ENCODE data around the gene P2RX6. TPM values are rescaled to one million over a fixed set of nuclear protein-coding genes. Genes with fewer than 3 reads are reported as not detected.

Gene P2RX6
- total RNA-seq, 1 donor from 2014 or later, result 1.5 TPM

GRCh38 chr22:20996031-20996410 is 18.9 kb upstream of the P2RX6 start:
- peaks cover 2% of the 10 kb centered on the region for H3K9me3 Mint-ChIP-seq (ENCODE audit: unreplicated experiment)
- H3K27ac Mint-ChIP-seq (ENCODE audit: unreplicated experiment), result no peak overlapping the region
- no peak for DNase-seq
- no peak overlapping the region for H3K4me3 Mint-ChIP-seq (ENCODE audit: unreplicated experiment)
- H3K36me3 Mint-ChIP-seq (ENCODE audit: unreplicated experiment), result no peaks in the 10 kb centered on the region
- TF ChIP-seq, protein P1, sequence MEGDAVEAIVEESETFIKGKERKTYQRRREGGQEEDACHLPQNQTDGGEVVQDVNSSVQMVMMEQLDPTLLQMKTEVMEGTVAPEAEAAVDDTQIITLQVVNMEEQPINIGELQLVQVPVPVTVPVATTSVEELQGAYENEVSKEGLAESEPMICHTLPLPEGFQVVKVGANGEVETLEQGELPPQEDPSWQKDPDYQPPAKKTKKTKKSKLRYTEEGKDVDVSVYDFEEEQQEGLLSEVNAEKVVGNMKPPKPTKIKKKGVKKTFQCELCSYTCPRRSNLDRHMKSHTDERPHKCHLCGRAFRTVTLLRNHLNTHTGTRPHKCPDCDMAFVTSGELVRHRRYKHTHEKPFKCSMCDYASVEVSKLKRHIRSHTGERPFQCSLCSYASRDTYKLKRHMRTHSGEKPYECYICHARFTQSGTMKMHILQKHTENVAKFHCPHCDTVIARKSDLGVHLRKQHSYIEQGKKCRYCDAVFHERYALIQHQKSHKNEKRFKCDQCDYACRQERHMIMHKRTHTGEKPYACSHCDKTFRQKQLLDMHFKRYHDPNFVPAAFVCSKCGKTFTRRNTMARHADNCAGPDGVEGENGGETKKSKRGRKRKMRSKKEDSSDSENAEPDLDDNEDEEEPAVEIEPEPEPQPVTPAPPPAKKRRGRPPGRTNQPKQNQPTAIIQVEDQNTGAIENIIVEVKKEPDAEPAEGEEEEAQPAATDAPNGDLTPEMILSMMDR (IDR thresholded peaks at IDR 0.05; ENCODE audit: partially characterized antibody, unreplicated experiment), result no peak
- H3K4me1 Mint-ChIP-seq (ENCODE audit: low read depth, unreplicated experiment), result no peaks in the 10 kb centered on the region
- H3K27me3 Mint-ChIP-seq (ENCODE audit: unreplicated experiment), result peaks cover 2% of the 10 kb centered on the region

DNA sequence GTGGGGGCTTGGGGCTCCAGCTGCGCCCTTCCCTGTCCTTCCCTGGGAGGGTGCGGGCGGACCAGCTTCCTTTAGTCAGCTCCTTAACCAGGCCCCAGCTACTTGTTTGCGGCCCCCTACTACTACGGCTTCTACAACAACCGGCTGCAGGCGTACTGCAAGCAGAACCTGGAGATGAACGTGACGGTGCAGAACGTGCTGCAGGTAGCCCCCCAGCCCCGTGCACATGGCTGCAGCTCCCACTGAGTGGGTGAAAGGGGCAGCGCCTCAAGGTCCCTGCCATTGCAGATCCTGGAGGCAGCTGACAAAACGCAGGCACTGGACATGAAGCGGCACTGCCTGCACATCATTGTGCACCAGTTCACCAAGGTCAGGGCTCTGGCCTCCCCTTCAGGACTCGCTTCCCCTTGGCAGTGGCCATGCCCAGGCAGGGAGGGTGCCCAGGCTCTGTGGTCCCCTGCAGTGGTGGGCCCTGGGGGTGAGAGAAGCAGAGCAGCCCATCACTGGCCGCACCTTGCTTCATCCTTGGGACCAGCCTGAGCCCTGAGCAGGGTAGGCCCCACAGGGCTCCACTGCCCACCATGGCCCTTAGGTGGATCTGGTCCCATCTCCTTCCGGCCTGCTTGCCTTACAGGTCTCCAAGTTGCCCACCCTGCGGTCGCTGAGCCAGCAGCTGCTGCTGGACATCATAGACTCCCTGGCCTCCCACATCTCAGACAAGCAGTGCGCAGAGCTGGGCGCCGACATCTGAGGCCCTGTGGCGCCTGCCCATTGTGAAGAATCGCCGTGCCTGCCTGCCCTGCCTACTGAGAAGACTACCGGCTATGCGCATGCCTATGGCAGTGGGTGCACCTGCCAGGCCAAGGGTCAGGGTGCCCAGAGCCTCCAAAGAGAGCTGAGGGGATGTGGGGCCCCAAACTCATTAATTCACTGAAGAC is 18.1 kb upstream of the P2RX6 start:
- Mint-ChIP-seq H3K27ac (ENCODE audit: unreplicated experiment) (no peak overlapping the region), H3K4me1 (ENCODE audit: low read depth, unreplicated experiment) (no peaks in the 10 kb centered on the region), H3K27me3 (ENCODE audit: unreplicated experiment) (peaks cover 4% of the 10 kb centered on the region), H3K4me3 (ENCODE audit: unreplicated experiment) (no peak overlapping the region), H3K36me3 (ENCODE audit: unreplicated experiment) (no peaks in the 10 kb centered on the region), H3K9me3 (ENCODE audit: unreplicated experiment) (peaks cover 7% of the 10 kb centered on the region)
- TF ChIP-seq, protein P1 (IDR thresholded peaks at IDR 0.05; ENCODE audit: partially characterized antibody, unreplicated experiment), result no peak
- DNase-seq, result no peak

DNA sequence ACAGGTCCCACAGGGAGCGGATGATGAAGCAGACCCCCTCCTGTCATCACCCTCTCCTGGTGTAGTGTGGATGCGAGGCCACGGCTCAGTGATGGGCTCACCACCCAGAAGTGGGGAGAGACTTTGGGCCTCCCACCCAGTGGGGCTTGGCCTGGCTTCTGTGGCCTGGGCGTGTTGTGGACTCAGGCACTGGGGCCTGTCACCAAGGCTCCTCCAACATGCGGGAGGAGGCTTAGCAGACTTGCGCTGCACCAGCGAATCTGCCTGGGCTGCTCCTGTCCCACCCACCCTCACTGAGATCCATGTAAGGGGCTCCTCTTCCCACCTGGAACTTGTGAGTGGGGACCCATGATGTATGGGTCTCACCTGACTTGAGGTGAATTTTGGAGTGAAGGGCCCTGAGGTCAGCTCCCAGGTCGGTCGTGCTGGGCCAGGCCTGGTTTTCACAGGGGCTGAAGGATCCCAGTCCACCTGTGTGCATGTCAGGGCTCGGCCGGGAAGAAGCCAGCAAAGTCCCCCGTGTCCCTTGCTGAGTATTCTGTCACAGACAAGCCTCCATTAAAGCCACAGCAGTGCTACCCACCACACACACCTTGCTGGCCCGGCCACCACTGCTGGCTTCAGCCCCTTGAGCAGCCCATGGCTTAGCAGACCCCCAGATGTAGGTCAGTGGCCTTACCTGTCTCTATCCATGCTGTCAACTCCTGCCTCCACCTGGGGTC is 17.3 kb upstream of the P2RX6 start:
- H3K27ac Mint-ChIP-seq (ENCODE audit: unreplicated experiment), result no peak overlapping the region
- no peak overlapping the region for H3K4me3 Mint-ChIP-seq (ENCODE audit: unreplicated experiment)
- TF ChIP-seq, protein P1 (IDR thresholded peaks at IDR 0.05; ENCODE audit: partially characterized antibody, unreplicated experiment), result no peak
- no peak for DNase-seq
- peaks cover 10% of the 10 kb centered on the region for H3K9me3 Mint-ChIP-seq (ENCODE audit: unreplicated experiment)
- H3K36me3 Mint-ChIP-seq (ENCODE audit: unreplicated experiment), result no peaks in the 10 kb centered on the region
- peaks cover 4% of the 10 kb centered on the region for H3K27me3 Mint-ChIP-seq (ENCODE audit: unreplicated experiment)
- H3K4me1 Mint-ChIP-seq (ENCODE audit: low read depth, unreplicated experiment), result no peaks in the 10 kb centered on the region

DNA sequence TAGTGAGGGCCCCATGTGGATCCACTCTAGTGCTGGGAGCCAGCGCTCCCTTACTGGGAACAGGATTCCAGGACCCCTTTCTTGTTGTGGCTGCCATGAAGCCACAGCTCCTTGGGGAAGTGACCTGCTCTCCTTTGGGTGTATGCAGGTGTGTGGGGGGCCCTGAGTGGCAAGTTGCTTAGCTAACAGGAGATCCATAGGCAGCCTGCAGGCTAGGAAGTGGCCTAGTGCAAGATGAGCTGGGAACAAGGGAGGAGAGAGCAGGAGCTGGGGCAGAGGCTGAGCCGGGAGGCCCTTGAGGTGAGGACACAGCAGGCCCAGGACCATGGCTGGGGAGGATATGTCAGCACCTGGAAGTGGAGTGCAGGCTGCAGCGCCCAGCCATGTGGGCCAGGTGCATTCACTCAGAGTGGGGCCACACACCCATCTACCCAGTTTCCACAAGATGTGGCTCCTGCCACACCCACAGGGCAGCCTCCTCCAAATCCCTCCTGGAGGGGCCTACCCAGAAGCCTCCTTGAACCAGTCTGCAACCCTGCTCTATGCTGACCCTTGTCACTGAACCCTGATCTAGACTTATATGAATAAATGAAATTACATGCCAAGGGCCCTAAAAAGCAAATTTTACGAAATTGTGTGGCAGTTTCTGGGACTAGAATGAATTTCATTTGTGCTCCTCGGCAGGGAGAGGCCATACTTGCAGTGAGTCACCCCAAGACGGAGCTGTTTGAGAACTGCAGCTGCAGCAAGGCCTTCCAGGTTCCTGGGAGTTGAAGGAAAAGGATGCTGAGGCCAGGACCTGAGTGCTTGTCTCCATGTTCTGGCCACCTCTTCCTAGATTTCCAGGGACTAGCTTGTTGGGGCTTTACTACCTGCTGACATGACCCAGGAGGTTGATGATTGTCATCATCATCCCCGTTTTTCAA is 16.3 kb upstream of the P2RX6 start:
- TF ChIP-seq, protein P1 (IDR thresholded peaks at IDR 0.05; ENCODE audit: partially characterized antibody, unreplicated experiment), result no peak
- H3K4me3 Mint-ChIP-seq (ENCODE audit: unreplicated experiment), result no peak overlapping the region
- H3K4me1 Mint-ChIP-seq (ENCODE audit: low read depth, unreplicated experiment), result peaks cover 1% of the 10 kb centered on the region
- peaks cover 16% of the 10 kb centered on the region for H3K9me3 Mint-ChIP-seq (ENCODE audit: unreplicated experiment)
- DNase-seq, result no peak
- H3K36me3 Mint-ChIP-seq (ENCODE audit: unreplicated experiment), result no peaks in the 10 kb centered on the region
- H3K27me3 Mint-ChIP-seq (ENCODE audit: unreplicated experiment), result peaks cover 4% of the 10 kb centered on the region
- H3K27ac Mint-ChIP-seq (ENCODE audit: unreplicated experiment), result no peak overlapping the region

Measured in glutamatergic neuron (in vitro differentiated cells).